HK-2 (cell line): Measurements from ENCODE around the gene GGT6.

Source experiments
- DNase-seq: peaks from one replicate; pipeline ENCODE4 v3.0.0-alpha.2; 2018; ENCODE audit not compliant: unreplicated experiment

The GGT6 gene

GRCh38 chr17:4539025-4539424, 21.4 kb downstream of the GGT6 start:
- DNase-seq, result no peak

- no peak for DNase-seq
Measured at GRCh38 chr17:4538236-4539002, 22.0 kb downstream of the GGT6 start.

- DNase-seq, result no peak
Measured at GRCh38 chr17:4537451-4538235, 22.7 kb downstream of the GGT6 start.

- DNase-seq, result no peak
Measured at GRCh38 chr17:4536742-4537411, 23.5 kb downstream of the GGT6 start.

GRCh38 chr17:4536259-4536741, 24.1 kb downstream of the GGT6 start:
- DNase-seq, result no peak

GRCh38 chr17:4535667-4536258, 24.6 kb downstream of the GGT6 start:
- no peak for DNase-seq

GRCh38 chr17:4534928-4535666, 25.3 kb downstream of the GGT6 start:
- DNase-seq, result no peak

GRCh38 chr17:4534515-4534914, 25.9 kb downstream of the GGT6 start:
- DNase-seq, result no peak

- no peak for DNase-seq
Measured at GRCh38 chr17:4533523-4534504, 26.6 kb downstream of the GGT6 start.

- DNase-seq, result no peak
Measured at GRCh38 chr17:4532860-4533522, 27.4 kb downstream of the GGT6 start.

- no peak for DNase-seq
Measured at GRCh38 chr17:4531988-4532736, 28.2 kb downstream of the GGT6 start.

- no peak for DNase-seq
Measured at GRCh38 chr17:4530799-4531730, 29.3 kb downstream of the GGT6 start.

GRCh38 chr17:4529533-4530152, 30.7 kb downstream of the GGT6 start:
- DNase-seq, result no peak

GRCh38 chr17:4527566-4528125, 32.7 kb downstream of the GGT6 start:
- no peak for DNase-seq

GRCh38 chr17:4527134-4527533, 33.2 kb downstream of the GGT6 start:
- DNase-seq, result no peak

- no peak for DNase-seq
Measured at GRCh38 chr17:4525691-4526397, 34.5 kb downstream of the GGT6 start.
